GM21381 (cell line): ENCODE results near the gene SMLR1.
A peak's percentile ranks its signal among the peaks of the same experiment; 100 is the strongest.
"Not testable (repeated sequence)": the region's sequence is repeated elsewhere in the genome, so short reads cannot be mapped to it uniquely, and the experiment has no call there.

Source experiments
- ATAC-seq: cut with Tn5 transposase; IDR thresholded peaks from one replicate; pipeline ENCODE4 v1.9.1; 2021; ENCODE audit warnings: mild to moderate bottlenecking, moderate library complexity; ENCODE audit not compliant: unreplicated experiment

Gene SMLR1

GRCh38 chr6:130827247-130828149, at the start of gene SMLR1:
SMLR1 (plus strand) TSS chr6:130827406; CDS start chr6:130827414, 8 bp downstream.
- no peak for ATAC-seq

GRCh38 chr6:130778946-130779657, 48.1 kb upstream of the SMLR1 start:
- ATAC-seq, result no peak

GRCh38 chr6:130779658-130780033, 47.6 kb upstream of the SMLR1 start:
- ATAC-seq, result no peak

GRCh38 chr6:130780122-130780521, 47.1 kb upstream of the SMLR1 start:
- ATAC-seq, result no peak

- peak; percentile 50 for ATAC-seq
Measured at GRCh38 chr6:130781557-130781956, 45.6 kb upstream of the SMLR1 start.

- ATAC-seq, result no peak
Measured at GRCh38 chr6:130783416-130784107, 43.6 kb upstream of the SMLR1 start.

GRCh38 chr6:130787726-130788500, 39.3 kb upstream of the SMLR1 start:
- ATAC-seq, result no peak

GRCh38 chr6:130788954-130789353, 38.3 kb upstream of the SMLR1 start:
- ATAC-seq, result no peak

- no peak for ATAC-seq
Measured at GRCh38 chr6:130794010-130794697, 33.1 kb upstream of the SMLR1 start.

GRCh38 chr6:130794738-130795137, 32.5 kb upstream of the SMLR1 start:
- ATAC-seq, result no peak

GRCh38 chr6:130796313-130796905, 30.8 kb upstream of the SMLR1 start:
- no peak for ATAC-seq

- ATAC-seq, result no peak
Measured at GRCh38 chr6:130797061-130797460, 30.1 kb upstream of the SMLR1 start.

GRCh38 chr6:130801368-130801767, 25.8 kb upstream of the SMLR1 start:
- not testable (repeated sequence) for ATAC-seq

- no peak for ATAC-seq
Measured at GRCh38 chr6:130810307-130811030, 16.7 kb upstream of the SMLR1 start.

GRCh38 chr6:130811932-130812331, 15.3 kb upstream of the SMLR1 start:
- ATAC-seq, result no peak

- ATAC-seq, result no peak
Measured at GRCh38 chr6:130814506-130814905, 12.7 kb upstream of the SMLR1 start.

- no peak for ATAC-seq
Measured at GRCh38 chr6:130815200-130816071, 11.8 kb upstream of the SMLR1 start.

GRCh38 chr6:130822736-130823135, 4.5 kb upstream of the SMLR1 start:
- no peak for ATAC-seq
